Stimulated activated CD4-positive, alpha-beta T cell treated with anti-CD3 and anti-CD28 coated beads, Interleukin-15, amount 100 ng/mL, for 48 hours (primary cell): ENCODE measurements around the gene MYB.
"Not testable (repeated sequence)": the region's sequence is repeated elsewhere in the genome, so short reads cannot be mapped to it uniquely, and the experiment has no call there.

Experiments used
- DNase-seq, 2 donors: peaks; one replicate each; pipeline ENCODE4 v3.0.0-alpha.2; 2020; ENCODE audit warnings: low read depth in 2 of 2

The MYB gene

DNA sequence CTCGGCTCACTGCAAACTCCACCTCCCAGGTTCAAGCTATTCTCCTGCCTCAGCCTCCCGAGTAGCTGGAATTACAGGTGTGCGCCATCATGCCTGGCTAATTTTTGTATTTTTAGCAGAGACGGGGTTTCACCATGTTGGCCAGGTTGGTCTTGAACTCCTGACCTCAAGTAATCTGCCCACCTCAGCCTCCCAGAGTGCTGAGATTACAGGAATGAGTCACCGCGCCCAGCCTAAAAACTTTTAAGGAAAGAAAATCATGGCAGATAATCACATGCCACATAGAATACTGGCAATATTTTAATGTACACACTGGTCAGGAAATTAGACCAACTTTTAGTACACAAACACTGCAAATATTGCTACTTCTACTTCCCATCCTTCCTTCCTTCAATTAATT is 16.7 kb upstream of the MYB start:
- not testable (repeated sequence) for DNase-seq

DNA sequence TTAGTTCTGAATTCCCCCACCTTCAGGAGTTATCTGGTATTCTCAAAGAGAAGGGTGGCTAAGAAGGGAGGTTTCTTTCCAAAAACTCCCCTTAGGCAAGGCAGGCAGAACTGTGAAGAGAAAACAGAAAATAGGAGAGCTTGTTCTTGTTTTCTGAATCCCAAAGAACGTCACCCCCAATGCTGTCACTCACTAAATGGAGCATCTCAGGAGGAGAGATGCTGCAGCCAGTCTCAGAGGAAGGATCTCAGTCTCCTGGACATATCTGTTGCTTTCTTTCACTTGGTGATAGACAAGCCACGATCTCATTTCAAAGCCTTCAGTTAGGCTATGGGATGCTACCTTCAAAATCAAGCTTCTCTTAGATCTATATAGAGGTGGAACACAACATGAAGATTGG is 16.1 kb upstream of the MYB start:
- no peak for DNase-seq

DNA sequence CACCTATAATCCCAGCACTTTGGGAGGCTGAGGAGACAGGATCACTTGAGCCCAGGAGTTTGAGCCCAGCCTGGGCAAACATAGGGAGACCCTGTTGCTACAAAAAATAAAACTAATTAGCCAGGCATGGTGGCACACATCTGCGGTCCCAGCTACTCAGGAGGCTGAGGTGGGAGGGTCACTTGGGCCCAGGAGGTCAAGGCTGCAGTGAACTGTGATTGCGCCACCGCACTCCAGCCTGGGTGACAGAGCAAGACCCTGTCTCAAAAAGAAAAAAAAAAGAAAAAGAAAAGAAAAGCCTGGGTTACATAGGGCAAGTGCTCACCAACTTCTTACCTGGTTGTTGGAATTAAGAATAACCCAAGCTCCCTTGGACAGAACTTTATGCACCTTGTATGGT is 14.6 kb upstream of the MYB start:
- DNase-seq = no peak

DNA sequence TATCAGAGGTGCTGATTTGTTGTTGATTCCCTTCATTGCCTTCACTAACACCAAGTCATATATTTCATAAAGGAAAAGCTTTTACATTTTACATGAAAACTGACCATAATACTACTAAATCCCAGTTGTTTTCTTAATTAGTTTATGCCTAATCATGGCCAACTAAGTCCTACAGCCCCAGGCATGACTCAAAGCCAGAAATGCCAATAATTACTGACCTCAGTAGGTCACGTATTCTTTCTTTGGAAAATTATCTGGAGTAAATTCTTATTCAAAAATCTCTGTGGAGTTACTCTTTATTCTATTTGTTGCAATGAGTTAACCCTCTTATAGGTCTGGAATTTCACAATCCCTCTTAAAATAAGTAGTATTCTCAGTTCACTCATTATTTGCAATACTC is 13.5 kb upstream of the MYB start:
- no peak for DNase-seq

DNA sequence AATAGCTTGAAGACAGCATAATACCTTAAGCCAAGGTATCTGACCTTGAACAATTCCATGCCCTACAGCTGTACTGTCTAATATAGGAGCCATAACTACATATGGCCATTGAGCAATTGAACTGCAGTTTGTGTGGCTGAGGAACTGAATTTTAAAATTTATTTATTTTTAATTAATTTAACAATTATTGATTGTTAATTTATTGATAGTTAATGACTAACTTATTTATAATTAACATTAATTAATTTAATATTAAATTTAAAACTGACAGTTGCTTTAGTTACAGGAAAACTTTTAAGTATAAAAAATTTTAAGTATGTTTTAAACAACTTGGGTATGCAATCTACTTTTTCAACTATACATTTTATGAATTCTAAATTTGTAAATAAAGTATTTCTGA is 12.3 kb upstream of the MYB start:
- DNase-seq = no peak

DNA sequence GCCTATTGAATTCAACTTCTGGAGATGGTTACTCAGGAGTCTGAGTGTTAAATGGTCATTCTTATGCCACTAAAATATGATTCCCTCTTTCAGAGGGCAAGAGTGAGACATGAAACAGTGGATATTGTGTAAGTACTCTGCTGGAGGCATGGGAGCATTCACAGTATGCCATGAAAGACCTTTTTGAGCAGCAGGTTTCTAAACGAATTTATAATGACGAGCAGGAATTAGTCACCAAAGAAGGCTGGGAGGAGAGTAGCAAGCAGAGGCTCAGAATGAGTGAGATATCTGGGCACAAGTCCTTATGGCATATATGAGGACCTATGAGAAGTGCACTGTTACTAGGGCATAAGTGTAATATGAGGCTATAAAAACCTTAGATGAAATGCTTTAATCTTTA is 10.9 kb upstream of the MYB start:
- no peak for DNase-seq

DNA sequence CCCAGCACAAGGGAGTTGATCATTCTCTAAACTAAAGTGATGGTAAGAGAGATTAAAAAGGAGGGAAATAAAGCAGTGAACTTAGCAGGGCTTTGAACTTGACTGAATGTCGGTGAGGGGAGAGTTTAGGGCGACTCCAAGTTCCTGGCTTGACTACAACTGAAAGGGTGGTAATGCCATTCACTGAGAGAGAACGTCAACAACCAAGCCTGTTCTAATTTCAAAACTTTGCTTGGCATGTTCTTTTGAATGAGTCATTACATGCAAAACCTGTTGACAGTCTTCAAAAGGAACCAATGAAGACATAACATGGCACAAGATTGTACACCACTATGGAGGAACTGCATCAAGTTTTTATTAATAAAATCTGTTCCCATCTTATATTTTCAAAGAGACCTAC is 10.3 kb upstream of the MYB start:
- no peak for DNase-seq

DNA sequence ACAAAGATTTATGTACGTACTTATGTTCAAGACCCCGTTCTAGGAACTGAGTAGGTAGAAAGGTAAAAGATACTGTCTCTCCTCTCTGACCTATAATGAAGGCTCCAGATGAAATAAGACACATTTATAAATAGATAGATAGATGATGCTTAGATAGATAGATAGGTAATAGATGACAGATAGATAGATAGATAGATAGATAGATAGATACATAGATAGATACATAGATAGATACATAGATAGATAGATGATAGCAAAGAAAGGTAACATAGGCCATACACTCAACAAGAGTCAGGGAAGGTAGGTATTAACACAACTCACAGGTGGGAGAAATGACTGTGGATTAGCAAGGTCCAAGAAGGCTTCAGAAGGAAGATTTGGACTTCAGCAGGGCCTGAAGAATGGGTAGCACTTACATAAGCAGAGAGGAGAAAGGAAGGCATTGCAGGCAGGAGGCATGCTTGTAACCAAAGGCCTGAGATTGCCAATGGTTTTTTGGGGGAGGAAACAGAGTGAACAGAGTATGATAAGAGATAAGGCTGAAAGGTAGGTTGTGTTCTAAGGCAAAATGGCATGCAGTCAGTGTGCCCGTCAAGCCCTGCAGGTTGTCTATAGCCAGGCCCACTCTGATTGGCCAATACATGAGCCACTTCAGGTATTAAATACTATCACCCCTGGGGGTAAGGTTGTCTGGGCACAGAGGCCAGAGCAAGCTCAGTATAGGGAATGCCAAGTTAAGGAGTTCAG is 7.7 kb upstream of the MYB start:
- DNase-seq = no peak

DNA sequence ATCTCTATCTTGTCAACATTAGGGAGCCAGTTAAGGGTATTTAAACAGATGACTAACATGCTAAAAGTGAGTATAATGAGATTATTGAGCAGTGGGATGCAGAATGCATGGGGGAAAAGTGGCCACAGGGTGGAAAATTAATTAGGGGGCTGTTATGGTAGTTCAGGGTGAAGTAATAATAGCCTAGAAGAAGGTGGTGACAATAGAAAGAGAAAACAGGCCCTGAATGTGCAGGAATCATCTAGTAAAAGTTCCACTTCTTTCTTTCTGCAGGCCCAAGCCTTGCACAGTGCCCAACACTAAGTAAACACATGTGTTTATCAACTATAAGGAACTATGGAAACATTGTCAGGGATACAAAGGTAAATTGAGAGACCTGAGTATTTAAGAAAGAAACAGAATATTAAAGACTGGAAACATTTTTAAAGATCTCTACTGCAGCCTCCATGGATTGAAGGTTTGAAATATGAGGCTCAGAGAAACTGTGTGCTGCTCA is 7.1 kb upstream of the MYB start:
- no peak for DNase-seq

DNA sequence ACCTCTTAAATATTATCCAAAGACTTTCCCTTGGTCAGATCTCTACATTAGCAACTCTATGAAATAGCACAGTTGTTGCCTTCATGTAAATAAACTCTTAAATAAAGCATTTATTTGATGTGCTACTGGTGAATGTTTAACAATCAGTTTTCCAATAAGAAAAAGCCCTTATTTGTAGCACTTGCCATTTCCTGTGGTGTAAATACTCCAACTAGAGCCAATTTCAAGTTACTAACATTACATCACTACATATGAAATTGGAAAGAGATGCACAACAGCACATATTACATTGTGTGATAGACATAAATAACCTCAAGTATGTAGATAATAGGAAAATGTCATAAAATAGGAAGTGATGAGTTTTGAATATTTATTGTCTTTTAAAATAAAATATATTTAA is 5.0 kb upstream of the MYB start:
- DNase-seq = no peak

DNA sequence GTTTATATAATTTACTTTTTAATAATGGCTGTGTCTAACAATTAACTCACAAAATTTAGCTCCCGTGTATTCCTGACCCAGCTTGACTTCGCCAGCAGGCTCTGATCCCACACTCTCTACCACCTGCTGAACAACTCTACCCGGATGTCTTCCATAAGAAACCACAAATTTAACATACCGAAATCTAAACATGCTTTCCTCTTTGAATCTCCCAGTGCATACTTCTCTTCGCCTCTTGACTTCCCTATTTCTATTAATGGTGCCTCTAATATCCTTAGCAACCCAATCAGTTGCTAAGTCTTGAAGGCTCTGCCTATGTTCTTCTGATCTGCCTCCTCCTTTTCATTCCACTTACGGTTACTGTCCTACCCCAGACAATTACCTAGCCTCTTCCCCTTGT is 4.6 kb upstream of the MYB start:
- DNase-seq = no peak

DNA sequence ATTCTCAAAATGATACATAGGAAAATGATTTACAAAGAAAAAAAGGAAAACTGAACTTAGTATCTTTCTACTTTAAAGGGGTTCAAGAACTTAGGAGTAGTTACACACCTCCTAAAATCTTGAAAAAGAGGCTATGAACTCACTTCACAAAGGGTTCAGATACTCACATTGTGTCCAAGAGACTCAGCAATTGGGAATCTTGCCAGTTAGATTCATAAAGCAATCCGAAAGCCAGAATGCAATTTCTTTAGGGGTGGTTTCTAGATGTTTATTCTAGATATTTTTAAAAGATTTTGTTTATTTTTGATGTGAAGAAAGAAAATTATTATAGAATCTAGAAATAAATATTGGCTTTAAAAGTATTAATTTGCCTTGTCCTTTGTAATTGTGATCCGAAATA is 1.7 kb upstream of the MYB start:
- DNase-seq = no peak

DNA sequence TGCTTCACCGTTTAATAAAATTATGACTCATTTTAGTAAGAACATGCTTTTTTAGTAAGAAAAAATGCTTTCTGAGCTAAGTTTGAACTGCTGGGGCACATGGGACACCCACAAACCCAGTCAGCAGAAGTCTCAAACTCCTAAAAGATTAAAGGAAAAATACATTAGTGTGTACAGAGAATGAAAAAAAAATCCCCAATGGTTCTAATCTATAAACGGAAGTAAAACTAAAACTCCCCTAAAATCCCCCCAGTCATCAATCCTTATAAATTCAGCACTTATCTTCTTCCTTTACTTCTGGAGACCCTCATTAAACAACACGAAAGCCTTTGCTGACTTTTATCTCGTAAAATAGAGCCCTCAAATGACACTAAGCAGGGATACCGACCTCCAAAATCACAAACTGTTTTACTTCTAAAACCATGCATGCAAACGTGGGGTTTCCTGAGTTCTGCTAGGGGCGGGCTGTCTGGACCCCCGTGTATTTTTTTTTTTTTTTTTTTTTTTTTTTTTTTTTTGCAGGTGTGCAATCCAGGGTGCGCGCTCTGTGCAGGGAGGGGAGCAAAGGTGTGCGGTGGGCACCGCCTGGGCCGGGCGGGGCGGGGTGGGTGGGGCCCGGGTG is 1.1 kb upstream of the MYB start:
- no peak for DNase-seq

DNA sequence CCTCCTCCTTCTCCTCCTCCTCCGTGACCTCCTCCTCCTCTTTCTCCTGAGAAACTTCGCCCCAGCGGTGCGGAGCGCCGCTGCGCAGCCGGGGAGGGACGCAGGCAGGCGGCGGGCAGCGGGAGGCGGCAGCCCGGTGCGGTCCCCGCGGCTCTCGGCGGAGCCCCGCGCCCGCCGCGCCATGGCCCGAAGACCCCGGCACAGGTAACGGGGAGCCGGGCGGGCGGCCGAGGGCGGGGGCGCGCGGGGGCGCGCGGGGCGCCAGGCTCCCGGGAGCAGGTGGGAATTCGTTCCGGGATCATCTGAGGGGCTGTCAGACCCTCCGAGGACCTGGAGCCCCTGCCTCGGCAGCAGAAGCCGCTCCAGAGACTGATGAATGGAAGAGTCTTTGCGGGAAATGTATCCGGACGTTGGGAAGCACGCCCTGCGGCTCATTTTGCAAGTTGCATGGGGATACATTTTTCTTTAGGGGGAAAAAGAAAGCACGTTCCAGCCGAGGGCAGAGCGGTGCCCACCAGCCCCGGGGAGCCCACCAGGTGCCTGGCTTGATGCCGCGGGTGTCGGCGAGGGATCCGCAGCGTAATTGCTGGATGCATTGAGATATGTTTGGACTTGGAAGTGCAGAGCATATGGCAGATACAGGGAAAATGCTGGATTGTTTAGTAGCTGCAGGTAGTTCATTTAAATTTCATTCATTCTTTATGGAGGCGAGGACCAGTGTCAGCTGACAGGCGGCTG is 394 bp downstream of the MYB start:
- DNase-seq = no peak

DNA sequence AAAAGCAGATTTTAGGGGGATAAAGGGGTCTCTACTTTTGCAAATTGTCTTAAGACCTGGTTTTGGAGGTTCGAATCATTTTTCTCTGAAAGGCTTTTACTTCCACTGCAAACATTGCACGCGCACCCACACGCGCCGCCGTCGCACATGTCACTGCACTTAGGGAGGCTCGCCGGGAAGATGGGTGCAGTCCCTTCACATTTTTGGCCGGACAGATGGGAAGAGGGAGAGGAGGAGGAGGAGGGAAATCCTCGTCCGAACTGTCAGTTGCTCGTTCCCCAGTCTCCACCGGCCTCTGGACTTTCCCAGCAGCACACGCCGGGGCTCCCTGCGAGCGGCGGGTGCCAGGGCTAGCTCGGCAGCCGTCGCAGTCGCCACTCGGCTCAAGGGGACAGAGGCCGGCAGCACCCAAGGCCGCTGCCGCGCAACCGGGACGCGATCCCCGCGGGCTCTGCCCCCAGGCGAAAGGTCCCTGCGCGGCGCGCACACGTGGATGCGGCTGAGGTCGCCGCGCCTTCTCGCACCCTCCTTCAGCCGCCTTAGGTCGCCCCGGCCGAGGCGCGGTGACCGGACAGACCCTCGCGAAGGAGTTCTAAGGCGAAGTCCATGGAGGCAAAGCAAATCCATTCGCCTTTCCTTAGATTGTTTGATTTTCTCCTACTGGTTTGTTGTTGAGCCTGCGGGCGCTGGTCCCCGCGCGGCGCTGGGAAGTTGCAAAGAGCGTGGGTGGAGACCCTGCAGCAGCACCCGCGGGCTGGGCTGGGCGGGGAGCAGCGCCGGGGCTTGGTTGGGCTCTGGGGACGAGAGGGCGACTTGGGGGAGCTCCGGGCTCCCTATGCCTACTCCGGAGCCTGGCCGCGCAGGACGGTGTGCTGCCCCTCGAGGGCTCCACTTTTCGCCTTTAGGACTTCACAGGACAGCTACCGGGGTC is 1.2 kb downstream of the MYB start:
- no peak for DNase-seq

DNA sequence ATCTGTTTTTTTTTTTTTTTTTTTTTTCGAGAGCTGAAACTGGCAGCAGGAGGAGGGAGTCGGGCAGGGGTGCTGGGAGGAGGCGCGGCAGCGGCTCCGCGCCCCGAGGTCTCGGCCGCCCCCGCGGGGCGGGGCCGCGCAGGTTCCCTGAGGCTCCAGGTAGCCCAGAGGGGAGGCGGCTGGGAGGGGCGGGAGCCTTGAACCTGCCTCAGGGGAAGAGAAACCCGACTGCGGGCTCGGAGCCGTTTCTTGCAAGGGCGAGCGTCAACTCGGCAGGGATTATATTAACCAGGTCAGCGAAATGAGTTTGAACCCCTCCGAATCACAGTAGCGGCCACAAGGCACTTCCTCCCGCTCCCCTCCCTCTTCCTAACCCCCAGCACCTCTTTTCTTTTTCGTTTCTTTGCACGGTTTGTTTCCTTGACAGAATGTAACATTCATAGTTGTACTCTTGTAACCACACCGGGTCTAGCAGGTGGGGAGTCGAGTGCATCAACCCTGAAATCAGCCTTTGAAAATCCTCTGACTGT is 2.0 kb downstream of the MYB start:
- peak; percentile 71 to 76 for DNase-seq

DNA sequence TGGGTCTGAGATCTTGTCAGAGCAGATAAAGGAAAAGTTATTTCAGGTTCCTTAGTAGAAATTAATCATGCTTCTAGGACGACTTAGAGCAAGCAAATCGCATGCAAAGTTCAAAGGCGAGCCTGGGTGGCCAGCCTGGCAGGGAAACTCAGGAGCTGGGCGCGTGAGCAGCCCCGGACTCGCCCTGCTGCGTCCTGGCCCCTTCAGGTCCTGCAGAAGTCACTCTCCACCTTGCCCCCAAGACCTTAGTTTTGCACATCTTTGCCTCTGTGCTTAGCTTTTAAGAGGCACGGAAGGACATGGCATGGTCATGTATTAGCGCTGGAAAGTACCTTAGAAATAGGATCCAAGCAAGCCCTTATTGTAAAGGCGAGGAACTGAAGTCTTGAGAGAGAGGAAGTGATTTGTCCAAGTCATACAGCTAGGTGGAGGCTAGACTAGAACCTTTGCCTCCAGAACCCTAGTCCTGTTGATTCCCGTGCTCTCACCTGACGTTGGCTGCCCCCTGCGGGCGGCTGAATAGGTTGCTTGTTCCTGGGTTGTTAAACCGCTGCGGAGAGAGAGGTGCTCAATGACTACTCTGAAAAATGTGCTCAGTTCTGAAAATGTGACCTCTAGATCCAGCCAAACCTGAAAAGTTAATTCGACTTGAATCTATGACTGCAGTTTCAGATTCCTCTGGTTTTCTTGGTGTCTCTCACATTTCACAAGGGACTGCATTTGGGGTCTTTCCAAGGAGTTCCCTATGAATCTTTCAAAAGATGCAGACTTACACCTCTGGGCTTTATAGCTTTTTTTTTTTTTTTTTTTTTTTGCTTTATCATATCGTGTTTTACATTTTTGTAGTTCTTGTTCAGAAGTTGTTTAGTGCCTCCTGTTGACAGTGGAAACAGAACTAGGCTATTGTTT is 2.7 kb downstream of the MYB start:
- DNase-seq = peak in 1 of 2 donors; percentile 75

DNA sequence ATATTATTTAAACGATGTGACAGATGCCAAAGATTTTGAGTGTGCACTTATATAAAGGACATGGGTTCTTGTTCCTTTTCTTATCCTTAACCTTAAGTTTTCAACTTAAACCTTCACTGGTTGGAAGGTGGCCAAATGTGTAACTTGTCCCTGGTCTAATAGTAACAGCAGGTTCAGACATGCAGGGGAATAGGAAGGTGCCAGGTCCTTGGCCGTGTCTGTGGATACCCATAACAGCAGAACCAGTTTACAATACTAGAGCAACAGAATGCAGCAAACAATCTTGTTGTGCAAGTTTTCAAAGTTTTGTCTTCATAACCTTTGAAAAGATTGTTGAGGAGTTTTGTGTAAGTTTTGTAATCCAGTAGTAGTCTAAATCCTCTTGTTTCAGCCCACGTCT is 4.4 kb downstream of the MYB start:
- DNase-seq = no peak

DNA sequence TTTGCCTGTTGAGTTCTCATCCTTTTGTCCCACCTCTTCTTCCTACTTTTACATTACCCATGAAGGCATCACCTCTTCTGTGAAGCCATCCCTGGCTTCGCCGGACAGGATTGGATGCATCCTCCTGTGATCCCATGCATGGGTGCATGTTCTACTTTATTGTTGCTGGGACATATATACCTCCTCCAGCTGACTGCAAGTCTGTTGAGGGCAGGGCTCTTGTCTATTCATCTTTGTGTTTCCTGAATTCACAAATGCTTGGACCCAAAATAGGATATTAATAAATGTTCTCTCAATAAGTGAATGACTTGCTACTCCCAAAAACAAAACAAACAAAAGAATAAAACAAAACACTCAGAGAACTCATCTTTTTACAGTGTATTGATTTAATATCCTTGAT is 5.1 kb downstream of the MYB start:
- no peak for DNase-seq

DNA sequence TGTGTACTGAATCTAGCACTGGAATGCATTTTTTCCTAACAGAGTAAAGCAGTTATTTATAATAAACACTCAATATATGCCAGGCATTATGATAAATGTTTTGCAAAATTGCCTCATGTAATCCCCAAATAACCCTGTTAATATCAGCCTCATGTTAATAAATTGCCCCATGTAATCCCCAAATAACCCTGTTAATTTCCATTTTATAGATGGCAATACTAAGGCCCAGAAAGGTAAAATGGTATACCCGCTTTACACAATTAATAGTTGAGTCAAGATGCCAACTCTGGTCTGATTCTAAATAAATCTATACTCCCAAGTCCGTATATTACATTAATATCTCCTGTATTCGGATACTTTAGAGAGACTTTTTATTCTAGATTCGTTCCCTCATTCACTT is 6.3 kb downstream of the MYB start:
- DNase-seq = no peak

DNA sequence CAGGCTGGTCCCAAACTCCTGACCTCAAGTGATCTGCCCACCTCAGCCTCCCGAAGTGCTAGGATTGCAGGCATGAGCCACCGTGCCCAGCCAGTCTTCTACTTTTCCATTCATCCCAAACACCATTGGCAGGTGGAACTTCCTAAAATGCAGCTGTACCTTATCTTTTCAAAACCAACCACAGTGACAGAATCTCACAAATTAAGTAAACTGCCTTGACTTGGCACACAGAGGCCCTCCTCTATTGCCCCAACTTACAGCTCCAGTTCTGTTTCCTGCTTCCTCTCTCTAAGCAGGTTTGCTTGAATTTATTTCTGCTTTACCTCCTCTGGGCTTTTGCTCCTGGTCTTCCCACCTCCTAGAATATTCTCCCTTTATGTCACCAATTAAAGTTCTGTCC is 7.6 kb downstream of the MYB start:
- DNase-seq = no peak
